SK-N-MC (cell line): ENCODE data around the gene GMDS.

Source experiments
- DNase-seq: peaks from one replicate; pipeline ENCODE4 v3.0.0-alpha.2; 2011; ENCODE audit warnings: low read depth, low spot score
- H3K27ac ChIP-seq: fragments of 200-600 bp; sonication (generic); 2 replicates; pipeline ENCODE4 v1.5.1; 2016; ENCODE audit warnings: mixed run types
- H3K36me3 ChIP-seq: fragments of 200-600 bp; sonication (generic); 2 replicates; pipeline ENCODE4 v1.6.1; 2017; ENCODE audit warnings: antibody characterized with exemption, low read length, mixed read lengths; ENCODE audit not compliant: insufficient read depth
- H3K4me3 ChIP-seq: fragments of 200-600 bp; sonication (generic); 2 replicates; pipeline ENCODE4 v1.5.1; 2016
- H3K9ac ChIP-seq: fragments of 200-600 bp; sonication (generic); 2 replicates; pipeline ENCODE4 v1.8.0; 2017; ENCODE audit warnings: mixed run types, mixed read lengths; ENCODE audit not compliant: insufficient read length
- H3K9me3 ChIP-seq: fragments of 200-600 bp; sonication (generic); 2 replicates; pipeline ENCODE4 v1.6.1; 2017; ENCODE audit warnings: low read depth, mild to moderate bottlenecking, antibody characterized with exemption, low read length, moderate library complexity, mixed read lengths
- EZH2 ChIP-seq: fragments of 200-600 bp; sonication (generic); IDR thresholded peaks from one replicate; pipeline ENCODE4 v1.6.1; 2017; ENCODE audit warnings: antibody characterized with exemption
- FOXP2 ChIP-seq: optimal IDR thresholded peaks from 2 replicates; pipeline ENCODE3; 2011; ENCODE audit warnings: mild to moderate bottlenecking, moderate library complexity; ENCODE audit not compliant: insufficient read depth; ENCODE audit errors: extremely low read length, control extremely low read depth
- POLR2AphosphoS5 ChIP-seq: IDR thresholded peaks from 2 replicates; pipeline ENCODE4 v1.6.1; 2012; ENCODE audit warnings: mild to moderate bottlenecking, low read depth, low read length, borderline replicate concordance

The GMDS gene

DNA sequence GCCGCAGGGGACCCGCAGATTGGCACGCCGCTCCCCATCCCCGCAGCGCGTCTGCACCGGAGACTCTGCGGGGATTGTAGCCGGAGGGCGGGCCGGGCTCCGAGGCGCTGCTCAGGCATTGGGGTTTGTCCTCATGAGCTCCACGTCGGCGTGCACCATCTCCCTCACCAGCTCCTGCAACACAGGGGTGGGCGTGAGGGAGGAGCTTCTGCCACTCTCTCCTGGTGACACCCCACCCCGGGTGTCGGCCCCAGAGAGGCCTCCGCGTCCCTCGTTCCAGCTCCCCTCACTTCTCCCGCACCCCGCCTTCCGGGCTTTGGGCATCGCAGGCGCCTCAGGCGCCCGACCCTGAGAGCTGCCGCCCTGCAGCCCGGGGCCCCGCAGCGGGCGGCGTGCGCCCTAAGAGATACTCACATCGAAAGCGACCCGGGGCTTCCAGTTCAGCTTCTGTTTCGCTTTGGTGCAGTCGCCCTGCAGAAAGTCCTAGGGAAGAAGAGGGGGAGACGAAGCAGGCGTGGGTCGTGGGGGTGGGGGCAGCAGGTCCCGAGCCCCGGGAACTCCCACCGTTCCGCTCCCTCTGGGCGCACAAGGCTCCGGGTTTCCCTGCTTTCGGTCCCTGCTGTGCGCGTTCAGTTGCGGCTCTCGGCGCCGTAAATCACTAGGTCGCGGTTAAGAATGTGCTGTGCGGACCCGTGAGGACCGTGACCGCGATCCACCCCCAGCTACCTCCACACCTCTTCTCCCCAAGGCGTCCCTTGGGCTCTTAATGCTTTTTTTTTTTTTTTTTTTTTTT is 621.2 kb downstream of the GMDS start:
- H3K36me3 ChIP-seq, result no peaks in the 10 kb centered on the region
- H3K9me3 ChIP-seq, result no peaks in the 10 kb centered on the region
- TF ChIP-seq POLR2AphosphoS5, result no peak
- no peak overlapping the region for H3K27ac ChIP-seq
- peak overlapping the region; percentile 74 for H3K4me3 ChIP-seq
- H3K9ac ChIP-seq, result no peak overlapping the region
- no peak for DNase-seq

DNA sequence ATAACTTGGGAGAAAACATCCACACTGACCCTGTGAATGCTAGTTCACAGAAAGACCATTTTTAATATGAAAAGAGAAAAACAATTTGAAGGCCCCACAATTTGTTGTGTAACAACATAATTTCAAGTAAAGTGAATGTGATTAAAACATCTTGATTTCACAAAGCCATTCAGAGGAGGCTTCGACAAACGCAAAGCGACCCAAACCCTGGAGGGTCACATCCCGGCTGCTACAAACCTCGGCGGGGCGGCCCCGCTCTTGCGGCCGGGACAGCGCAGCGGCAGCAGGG is 621.7 kb downstream of the GMDS start:
- TF ChIP-seq POLR2AphosphoS5, result no peak
- TF ChIP-seq EZH2, result no peak
- TF ChIP-seq FOXP2, result no peak
- Histone ChIP-seq H3K27ac (no peak overlapping the region), H3K9ac (no peak overlapping the region), H3K9me3 (no peaks in the 10 kb centered on the region), H3K36me3 (no peaks in the 10 kb centered on the region), H3K4me3 (no peak overlapping the region)
- no peak for DNase-seq

DNA sequence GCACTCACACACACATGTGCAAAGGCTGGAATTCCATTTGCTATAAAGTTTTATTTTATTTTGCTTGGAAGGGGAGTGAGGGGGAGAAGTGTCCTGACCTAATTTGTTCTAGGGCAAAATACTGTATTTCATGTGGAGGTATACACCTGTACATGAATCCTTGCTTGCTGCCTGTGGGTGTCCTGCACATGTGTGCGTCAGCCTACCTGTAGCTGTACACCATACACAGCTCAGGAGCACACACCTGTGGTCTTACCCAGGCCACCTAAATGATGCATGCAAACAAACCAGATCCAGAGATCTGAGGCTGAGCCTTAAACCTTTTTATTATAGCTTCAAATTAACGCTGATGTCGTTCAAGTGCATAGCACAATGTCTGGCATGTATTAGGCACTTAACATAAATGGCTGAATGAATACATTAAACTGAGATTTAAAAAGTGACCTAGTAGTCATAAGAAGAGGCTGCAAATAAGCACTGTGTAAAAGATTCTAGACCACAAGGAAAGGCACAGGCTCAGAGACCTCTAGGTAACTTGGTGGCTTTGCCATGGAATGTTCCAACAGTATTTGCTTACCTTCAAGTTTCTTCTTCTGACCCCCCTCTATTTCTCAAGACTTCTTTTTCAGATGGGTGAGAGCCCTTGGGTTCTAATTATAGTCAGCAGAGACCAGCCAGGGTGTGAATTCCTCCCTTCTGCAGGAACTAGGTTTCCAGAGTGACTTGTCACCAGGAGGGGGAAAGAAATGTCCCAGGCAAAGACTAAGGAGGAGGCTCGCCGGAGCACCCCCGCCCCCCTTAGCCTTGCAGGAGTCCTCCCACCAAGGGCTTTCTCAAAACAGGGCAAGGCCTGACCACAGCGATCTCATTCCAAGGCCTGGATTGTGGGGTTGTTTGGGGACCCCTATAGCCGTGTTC is 622.3 kb downstream of the GMDS start:
- DNase-seq, result no peak
- Histone ChIP-seq H3K27ac (no peak overlapping the region), H3K4me3 (no peak overlapping the region), H3K9ac (no peak overlapping the region), H3K9me3 (no peaks in the 10 kb centered on the region), H3K36me3 (no peaks in the 10 kb centered on the region)
- TF ChIP-seq FOXP2 (no peak), EZH2 (no peak), POLR2AphosphoS5 (no peak)

DNA sequence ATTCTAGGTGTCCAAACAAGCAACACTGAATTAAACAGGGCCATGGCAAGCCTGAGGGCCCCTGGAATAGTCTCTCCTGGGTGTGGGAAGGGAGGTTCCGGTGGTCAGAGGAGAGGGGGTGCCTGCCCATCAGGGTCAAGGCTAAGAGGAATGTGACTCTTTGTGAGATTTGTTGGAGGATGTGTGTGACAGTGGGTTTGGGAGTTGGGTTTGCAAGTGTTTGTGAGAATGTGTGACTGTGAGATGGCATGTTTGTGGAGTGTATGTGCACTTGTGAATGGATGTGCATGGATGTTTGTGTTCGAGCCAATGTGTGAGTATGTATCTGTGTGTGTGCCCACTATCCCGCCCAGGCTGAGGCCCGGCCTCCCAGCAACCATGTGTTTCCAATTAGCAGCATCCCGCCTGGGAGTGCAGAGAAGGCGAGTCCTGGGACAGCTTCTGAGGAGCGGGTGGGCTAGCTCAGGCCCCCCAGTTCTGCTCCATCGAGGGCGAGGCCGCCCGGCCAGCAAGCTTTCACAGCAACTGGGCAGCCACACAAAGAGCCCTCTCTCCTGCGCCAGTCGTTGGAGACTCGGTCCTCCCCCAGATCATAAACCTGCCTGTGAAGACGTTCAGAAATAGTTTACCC is 623.1 kb downstream of the GMDS start:
- H3K36me3 ChIP-seq, result no peaks in the 10 kb centered on the region
- TF ChIP-seq EZH2 (no peak), FOXP2 (no peak)
- H3K4me3 ChIP-seq, result no peak overlapping the region
- no peak overlapping the region for H3K9ac ChIP-seq
- no peak for DNase-seq
- H3K27ac ChIP-seq, result no peak overlapping the region
- no peaks in the 10 kb centered on the region for H3K9me3 ChIP-seq

DNA sequence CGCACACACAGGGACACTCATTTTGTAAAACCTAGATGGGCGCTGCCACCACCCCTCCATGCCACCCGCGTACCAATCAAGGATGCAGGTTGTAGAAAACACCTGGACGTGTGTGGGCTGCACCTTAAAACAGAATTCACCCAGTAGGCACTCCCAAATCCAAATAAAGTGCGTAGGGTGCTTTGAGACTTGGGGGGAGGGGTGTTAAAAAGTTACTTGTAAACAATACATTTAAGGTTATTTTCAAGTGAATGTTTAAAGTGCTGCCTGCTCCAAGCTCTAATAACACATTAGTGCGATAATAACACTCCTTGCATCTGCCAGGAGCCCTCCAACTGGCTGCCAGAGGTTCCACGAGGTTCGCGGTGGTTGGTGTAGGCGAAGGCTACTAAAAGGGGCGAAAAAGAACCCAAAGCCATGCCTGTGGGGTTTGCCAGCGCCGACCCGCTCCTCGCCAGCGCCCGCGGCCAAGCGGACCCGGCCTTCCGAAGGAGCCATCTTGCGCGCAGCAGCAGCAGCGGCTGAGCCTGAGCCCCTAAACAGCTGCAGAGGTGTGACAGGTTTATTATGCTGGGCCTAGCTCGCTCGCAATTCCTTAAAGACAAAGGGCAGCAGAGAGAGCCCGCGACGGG is 624.2 kb downstream of the GMDS start:
- TF ChIP-seq EZH2 (no peak), FOXP2 (no peak), POLR2AphosphoS5 (no peak)
- Histone ChIP-seq H3K9me3 (no peaks in the 10 kb centered on the region), H3K27ac (no peak overlapping the region), H3K36me3 (no peaks in the 10 kb centered on the region), H3K9ac (no peak overlapping the region), H3K4me3 (no peak overlapping the region)
- DNase-seq, result no peak

DNA sequence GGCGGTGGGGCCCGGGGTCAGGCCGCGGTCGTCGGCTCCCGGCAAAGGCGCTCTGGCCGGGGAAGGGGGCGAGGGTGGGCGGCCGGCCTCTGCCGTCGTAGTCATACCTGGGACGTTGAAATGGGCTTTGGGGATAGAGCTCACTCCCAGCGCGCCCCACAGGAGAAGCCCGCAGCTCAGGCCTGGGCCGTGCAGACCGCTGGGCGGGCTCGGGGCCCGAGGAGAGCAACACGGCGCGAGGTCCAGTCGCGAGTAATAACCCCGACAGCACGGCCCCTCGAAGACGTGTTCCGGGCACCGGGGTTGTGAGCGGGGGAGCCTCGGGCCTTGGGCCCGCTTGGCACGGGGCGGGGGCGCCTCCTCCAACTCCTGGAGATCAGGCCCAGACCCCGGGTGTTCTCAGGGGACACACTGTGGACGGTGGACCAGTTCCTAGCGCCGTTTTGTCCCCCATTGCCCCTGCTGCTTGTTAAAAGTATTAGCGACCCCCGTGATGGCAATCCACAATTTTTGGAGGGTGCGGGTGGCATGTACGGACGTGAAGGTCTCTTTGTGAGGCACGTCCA is 624.8 kb downstream of the GMDS start:
- Histone ChIP-seq H3K27ac (no peak overlapping the region), H3K36me3 (no peaks in the 10 kb centered on the region), H3K9ac (no peak overlapping the region), H3K4me3 (no peak overlapping the region), H3K9me3 (no peaks in the 10 kb centered on the region)
- no peak for TF ChIP-seq EZH2
- no peak for TF ChIP-seq FOXP2
- TF ChIP-seq POLR2AphosphoS5, result no peak
- no peak for DNase-seq

DNA sequence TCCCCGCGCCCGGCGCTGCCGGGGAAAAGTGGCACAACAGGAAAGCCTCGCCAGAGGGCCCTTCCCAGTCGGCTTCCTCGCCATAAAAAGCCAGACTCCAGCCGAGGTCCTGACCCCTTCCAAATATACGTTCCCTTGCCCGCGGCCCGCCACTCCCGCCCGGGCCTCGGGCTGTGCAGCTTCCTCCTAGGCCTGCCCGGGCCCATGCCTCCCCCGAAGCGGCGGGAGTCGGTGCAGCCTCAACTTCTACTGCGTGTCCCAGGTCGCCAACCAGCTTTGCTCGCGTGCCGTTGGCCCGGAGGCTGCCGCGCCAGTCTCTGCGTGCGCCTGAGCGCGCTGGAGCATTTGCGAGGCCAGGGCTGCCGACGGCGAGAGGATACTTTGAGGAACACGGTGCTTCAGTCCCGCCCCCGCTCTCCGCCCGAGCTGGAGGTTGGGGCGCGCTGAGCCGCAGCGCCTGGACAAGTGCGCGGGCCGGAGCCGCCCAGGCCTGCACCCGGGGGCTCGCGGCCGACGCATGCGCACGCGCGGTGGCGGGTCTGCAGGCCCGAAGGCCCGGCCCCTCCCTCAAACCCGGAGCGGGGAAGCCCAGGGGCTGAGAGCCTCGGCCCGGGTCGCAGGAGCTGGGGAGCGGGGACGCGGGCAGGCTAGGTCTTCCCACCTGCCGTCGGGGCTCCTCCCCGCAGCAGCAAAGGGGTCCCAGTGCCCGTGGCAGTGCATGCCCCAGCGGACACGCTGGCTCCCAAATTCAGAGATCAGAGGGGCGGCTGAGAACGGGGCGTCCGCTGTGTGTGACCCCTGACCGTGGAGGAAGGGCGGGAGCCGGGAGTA is 625.5 kb downstream of the GMDS start:
- Histone ChIP-seq H3K27ac (no peak overlapping the region), H3K36me3 (no peaks in the 10 kb centered on the region), H3K9ac (no peak overlapping the region), H3K9me3 (no peaks in the 10 kb centered on the region), H3K4me3 (no peak overlapping the region)
- DNase-seq, result no peak
- no peak for TF ChIP-seq POLR2AphosphoS5
- no peak for TF ChIP-seq FOXP2
- no peak for TF ChIP-seq EZH2
